ENCODE data around the gene LHFPL3. TPM values are rescaled to one million over a fixed set of nuclear protein-coding genes. Genes with fewer than 3 reads are reported as not detected.
A peak's percentile ranks its signal among the peaks of the same experiment; 100 is the strongest.

Gene LHFPL3
- total RNA-seq, 1 experiment from 2014 or later, result not detected

DNA sequence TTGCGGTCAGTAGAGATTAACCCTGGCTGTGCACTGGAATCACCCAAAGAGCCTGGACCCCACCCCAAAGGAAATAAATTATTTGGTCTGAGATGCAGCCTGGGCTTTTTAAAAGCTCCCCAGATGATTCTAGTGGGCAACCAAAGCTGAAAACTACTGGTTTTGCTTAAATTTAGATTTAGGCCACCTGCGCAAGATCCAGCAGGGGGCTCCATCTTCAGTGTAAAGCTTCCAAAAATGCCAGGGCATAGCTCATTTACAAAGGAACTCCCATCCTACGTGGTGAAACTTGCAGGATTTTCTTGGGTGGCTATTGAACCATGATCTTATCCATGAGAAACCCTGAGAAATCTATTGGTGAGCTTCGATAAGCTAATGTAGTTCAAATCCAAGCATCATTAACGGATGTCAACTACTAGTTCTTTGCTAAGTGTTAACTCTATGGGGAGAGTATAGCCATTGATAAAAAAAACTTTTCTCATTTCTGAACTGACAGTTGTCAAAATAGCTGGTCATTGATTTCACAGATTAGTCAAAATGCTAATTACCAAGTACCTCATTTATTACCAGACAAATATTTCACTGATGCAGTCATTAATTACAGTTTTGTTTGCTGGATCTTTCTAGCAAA lies 315.3 kb downstream of the LHFPL3 start:
- Histone ChIP-seq H3F3A (ENCODE audit: insufficient read depth, low read depth) (no peaks in the 10 kb centered on the region), H3K9me2 (ENCODE audit: insufficient read depth) (no peaks in the 10 kb centered on the region), H3K4me3 (no peak overlapping the region), H4K20me1 (ENCODE audit: insufficient read depth) (no peaks in the 10 kb centered on the region; the same call in 1 of the 2 replicates), H3K4me2 (no peak overlapping the region), H3K4me1 (replicated peaks; ENCODE audit: insufficient read depth) (no peaks in the 10 kb centered on the region), H3K9me3 (ENCODE audit: insufficient read depth, low read depth) (no peaks in the 10 kb centered on the region), H3K27ac (no peak overlapping the region), H3K27me3 (ENCODE audit: insufficient read depth, low read depth) (peaks cover 29% of the 10 kb centered on the region; the same call in 1 of the 2 replicates), H3K79me2 (ENCODE audit: low read depth) (no peaks in the 10 kb centered on the region), H2AFZ (no peak overlapping the region), H3K36me3 (ENCODE audit: low read depth) (no peaks in the 10 kb centered on the region)
- TF ChIP-seq EZH2 (IDR thresholded peaks at IDR 0.05; ENCODE audit: low read depth), result no peak
- TF ChIP-seq, protein P1, sequence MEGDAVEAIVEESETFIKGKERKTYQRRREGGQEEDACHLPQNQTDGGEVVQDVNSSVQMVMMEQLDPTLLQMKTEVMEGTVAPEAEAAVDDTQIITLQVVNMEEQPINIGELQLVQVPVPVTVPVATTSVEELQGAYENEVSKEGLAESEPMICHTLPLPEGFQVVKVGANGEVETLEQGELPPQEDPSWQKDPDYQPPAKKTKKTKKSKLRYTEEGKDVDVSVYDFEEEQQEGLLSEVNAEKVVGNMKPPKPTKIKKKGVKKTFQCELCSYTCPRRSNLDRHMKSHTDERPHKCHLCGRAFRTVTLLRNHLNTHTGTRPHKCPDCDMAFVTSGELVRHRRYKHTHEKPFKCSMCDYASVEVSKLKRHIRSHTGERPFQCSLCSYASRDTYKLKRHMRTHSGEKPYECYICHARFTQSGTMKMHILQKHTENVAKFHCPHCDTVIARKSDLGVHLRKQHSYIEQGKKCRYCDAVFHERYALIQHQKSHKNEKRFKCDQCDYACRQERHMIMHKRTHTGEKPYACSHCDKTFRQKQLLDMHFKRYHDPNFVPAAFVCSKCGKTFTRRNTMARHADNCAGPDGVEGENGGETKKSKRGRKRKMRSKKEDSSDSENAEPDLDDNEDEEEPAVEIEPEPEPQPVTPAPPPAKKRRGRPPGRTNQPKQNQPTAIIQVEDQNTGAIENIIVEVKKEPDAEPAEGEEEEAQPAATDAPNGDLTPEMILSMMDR (conservative IDR thresholded peaks at IDR 0.05), result peak; percentile 60; the same call in 1 of the 2 replicates
- POLR2A ChIA-PET (ENCODE audit: unreplicated experiment), result no interaction called here
- CTCF ChIA-PET, result interaction anchor here (0.5 to 0.6 kb wide), 2 partner anchors 21 to 275 kb away, joined by 6 read pairs; no protein-coding TSS in a partner anchor
- DNase-seq, result no peak
- intact Hi-C loops (cut with micrococcal nuclease; ENCODE audit: unreplicated experiment), result no loop called here
- BruUV-seq (replicated peaks), result no TSS peak

GRCh38 chr7:104650991-104651640 lies 322.7 kb downstream of the LHFPL3 start:
- Histone ChIP-seq H3K27ac (no peak overlapping the region), H3K36me3 (ENCODE audit: low read depth) (no peaks in the 10 kb centered on the region), H3K4me1 (replicated peaks; ENCODE audit: insufficient read depth) (no peaks in the 10 kb centered on the region), H3K9me3 (ENCODE audit: insufficient read depth, low read depth) (no peaks in the 10 kb centered on the region), H3K79me2 (ENCODE audit: low read depth) (no peaks in the 10 kb centered on the region), H3K4me3 (no peak overlapping the region), H3K9me2 (ENCODE audit: insufficient read depth) (no peaks in the 10 kb centered on the region), H2AFZ (no peak overlapping the region), H3F3A (ENCODE audit: insufficient read depth, low read depth) (no peaks in the 10 kb centered on the region), H4K20me1 (ENCODE audit: insufficient read depth) (no peaks in the 10 kb centered on the region; the same call in 1 of the 2 replicates), H3K4me2 (no peak overlapping the region), H3K27me3 (ENCODE audit: insufficient read depth, low read depth) (peaks cover 18% of the 10 kb centered on the region; the same call in 1 of the 2 replicates)
- intact Hi-C loops (cut with micrococcal nuclease; ENCODE audit: unreplicated experiment), result no loop called here
- ChIA-PET CTCF (no interaction called here), POLR2A (ENCODE audit: unreplicated experiment) (no interaction called here)
- TF ChIP-seq, protein P1 (conservative IDR thresholded peaks at IDR 0.05), result no peak
- TF ChIP-seq EZH2 (IDR thresholded peaks at IDR 0.05; ENCODE audit: low read depth), result no peak
- no TSS peak for BruUV-seq (replicated peaks)
- DNase-seq, result no peak

DNA sequence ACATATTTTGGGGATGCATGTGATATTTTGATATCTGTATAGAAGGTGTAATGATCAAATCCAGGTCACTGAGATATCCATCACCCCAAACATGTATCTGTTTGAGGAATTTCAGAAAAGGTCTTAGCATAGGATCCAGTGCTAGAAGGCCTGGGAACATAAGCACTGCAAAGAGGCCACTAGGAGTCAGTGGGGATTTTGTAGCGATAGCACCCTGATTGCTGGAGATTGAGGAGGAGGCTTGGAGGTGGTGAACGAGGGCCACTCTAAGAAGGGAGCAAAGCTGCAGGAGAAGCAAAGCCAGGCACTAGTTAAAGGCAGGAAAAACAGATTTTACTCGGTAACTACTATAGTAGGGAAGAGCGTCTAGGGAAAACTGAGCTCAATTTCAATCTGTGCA lies 324.0 kb downstream of the LHFPL3 start:
- POLR2A ChIA-PET (ENCODE audit: unreplicated experiment), result no interaction called here
- Histone ChIP-seq H3K4me2 (no peak overlapping the region), H3K27ac (no peak overlapping the region), H3K9me2 (ENCODE audit: insufficient read depth) (no peaks in the 10 kb centered on the region), H3K4me3 (no peak overlapping the region), H3K79me2 (ENCODE audit: low read depth) (no peaks in the 10 kb centered on the region), H4K20me1 (ENCODE audit: insufficient read depth) (no peaks in the 10 kb centered on the region; the same call in 1 of the 2 replicates), H3K4me1 (replicated peaks; ENCODE audit: insufficient read depth) (no peaks in the 10 kb centered on the region), H3F3A (ENCODE audit: insufficient read depth, low read depth) (no peaks in the 10 kb centered on the region), H3K27me3 (ENCODE audit: insufficient read depth, low read depth) (peaks cover 10% of the 10 kb centered on the region; the same call in 1 of the 2 replicates), H3K36me3 (ENCODE audit: low read depth) (no peaks in the 10 kb centered on the region), H3K9me3 (ENCODE audit: insufficient read depth, low read depth) (no peaks in the 10 kb centered on the region), H2AFZ (no peak overlapping the region)
- no peak for DNase-seq
- CTCF ChIA-PET, result no interaction called here
- intact Hi-C loops (cut with micrococcal nuclease; ENCODE audit: unreplicated experiment), result no loop called here
- no peak for TF ChIP-seq EZH2 (IDR thresholded peaks at IDR 0.05; ENCODE audit: low read depth)
- TF ChIP-seq, protein P1 (conservative IDR thresholded peaks at IDR 0.05), result no peak
- no TSS peak for BruUV-seq (replicated peaks)
